Measurements from ENCODE around the gene SNX10.

DNA sequence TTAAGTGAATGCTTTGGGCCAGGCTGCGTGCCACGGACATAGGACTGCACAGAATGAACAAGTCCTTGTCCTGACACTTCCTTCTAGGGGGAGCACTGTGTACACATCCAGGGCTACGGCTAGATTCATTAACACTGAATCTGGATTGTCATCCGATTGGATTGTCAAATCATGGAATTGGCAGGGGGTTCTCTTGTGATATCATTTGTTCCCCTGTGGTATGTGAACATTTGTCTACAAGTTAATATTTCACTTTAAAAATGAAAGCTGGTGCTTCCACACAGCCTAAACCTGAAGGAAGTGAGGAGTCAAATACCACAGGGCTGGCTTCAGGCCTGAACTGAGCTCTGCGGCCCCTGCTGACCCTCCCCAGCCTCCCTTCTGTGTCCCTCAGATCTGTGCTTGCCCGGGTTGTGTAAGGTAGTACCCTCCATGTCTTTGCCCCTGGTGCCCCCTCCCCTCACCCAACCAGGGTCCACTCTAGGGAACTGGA, 75.6 kb downstream of the SNX10 start:
- no peak for TF ChIP-seq CTCF (IDR thresholded peaks at IDR 0.05)
- no peak for TF ChIP-seq POLR2AphosphoS5 (IDR thresholded peaks at IDR 0.05; ENCODE audit: insufficient read depth in 1 of 2, low read depth in 1 of 2)
